SK-N-SH (cell line): ENCODE results near the gene PPIL1. TPM values are rescaled to one million over a fixed set of nuclear protein-coding genes. Genes with fewer than 3 reads are reported as not detected.

ENCODE experiments used
- CTCF ChIA-PET: fragments of 300-600, 350-600 bp; formaldehyde crosslinking; extraction: SDS; loops from one replicate; lab custom pipeline; 2021; lab: Yijun Ruan, JAX
- POLR2A ChIA-PET: fragments of 350-600 bp; sonication (Branson Sonifier 250); formaldehyde crosslinking; extraction: SDS; loops from one replicate; lab custom pipeline; 2020; ENCODE audit warnings: antibody characterized with exemption, inconsistent platforms; lab: Yijun Ruan, JAX
- DNase-seq: peaks from one replicate; pipeline ENCODE4 v3.0.0; 2012
- H2AFZ ChIP-seq: fragments of 200-600 bp; sonication (generic); 2 replicates; pipeline ENCODE4 v1.8.1; 2016; ENCODE audit warnings: antibody characterized with exemption, mild to moderate bottlenecking, low read depth
- H3F3A ChIP-seq: fragments of 200-600 bp; sonication (generic); replicated peaks from 2 replicates; pipeline ENCODE3; 2016; ENCODE audit warnings: antibody characterized with exemption, mild to moderate bottlenecking; ENCODE audit not compliant: insufficient read depth
- H3K27ac ChIP-seq, 2 experiments: fragments of 200-500 bp in 1 of 2; fragments of 200-600 bp in 1 of 2; sonication (Bioruptor generic) in 1 of 2; sonication (generic), shearing (Covaris generic) in 1 of 2; 2 replicates each; pipeline versions ENCODE4 v1.5.1 to v1.6.1; 2014 to 2016; ENCODE audit warnings: low read depth in 2 of 2, inconsistent platforms in 1 of 2, low read length in 1 of 2, mild to moderate bottlenecking in 1 of 2, mixed read lengths in 1 of 2
- H3K27me3 ChIP-seq: fragments of 200-600 bp; sonication (generic), shearing (Covaris generic); 2 replicates; pipeline ENCODE4 v1.6.1; 2016; ENCODE audit warnings: mixed run types; ENCODE audit not compliant: insufficient read depth
- H3K36me3 ChIP-seq, 2 experiments: fragments of 200-500 bp in 1 of 2; fragments of 200-600 bp in 1 of 2; sonication (Bioruptor generic) in 1 of 2; sonication (generic) in 1 of 2; replicated peaks in 1 of 2; 2 replicates each; pipeline versions ENCODE3 to v1.5.1; 2014 to 2016; ENCODE audit warnings: low read length in 1 of 2, mild to moderate bottlenecking in 1 of 2; ENCODE audit not compliant: insufficient read depth in 2 of 2, control insufficient read depth in 1 of 2
- H3K4me1 ChIP-seq, 2 experiments: fragments of 200-500 bp in 1 of 2; fragments of 200-600 bp in 1 of 2; sonication (Bioruptor generic) in 1 of 2; sonication (generic), shearing (Covaris generic) in 1 of 2; 2 replicates each; pipeline versions ENCODE4 v1.5.1 to v1.6.1; 2014 to 2016; ENCODE audit warnings: low read depth in 1 of 2, low read length in 1 of 2, mixed run types in 1 of 2; ENCODE audit not compliant: insufficient read depth in 2 of 2, control insufficient read depth in 1 of 2
- H3K4me2 ChIP-seq: fragments of 200-600 bp; sonication (generic), shearing (Covaris generic); 2 replicates; pipeline ENCODE4 v1.6.1; 2017; ENCODE audit warnings: mixed run types
- H3K4me3 ChIP-seq, 2 experiments: fragments of 200-500 bp in 1 of 2; fragments of 200-600 bp in 1 of 2; sonication (Bioruptor generic) in 1 of 2; sonication (generic), shearing (Covaris generic) in 1 of 2; 2 replicates each; pipeline versions ENCODE4 v1.5.1 to v1.8.1; 2014 to 2016; ENCODE audit warnings: low read depth in 2 of 2, inconsistent platforms in 1 of 2, low read length in 1 of 2, mild to moderate bottlenecking in 1 of 2, mixed read lengths in 1 of 2, moderate library complexity in 1 of 2
- H3K79me2 ChIP-seq: fragments of 200-600 bp; sonication (generic); 2 replicates; pipeline ENCODE4 v1.8.1; 2017; ENCODE audit warnings: mild to moderate bottlenecking; ENCODE audit not compliant: insufficient read depth
- H3K9ac ChIP-seq: fragments of 200-600 bp; sonication (generic); 2 replicates; pipeline ENCODE4 v1.6.1; 2017; ENCODE audit warnings: mixed run types
- H3K9me2 ChIP-seq: fragments of 200-600 bp; sonication (generic); 2 replicates; pipeline ENCODE4 v1.6.1; 2017; ENCODE audit warnings: mixed run types
- H3K9me3 ChIP-seq: fragments of 200-600 bp; sonication (generic); 2 replicates; pipeline ENCODE4 v1.6.1; 2017; ENCODE audit warnings: mixed run types, mild to moderate bottlenecking, moderate library complexity
- H4K20me1 ChIP-seq: fragments of 200-600 bp; sonication (generic); 2 replicates; pipeline ENCODE4 v1.6.1; 2017; ENCODE audit warnings: mild to moderate bottlenecking, mixed run types; ENCODE audit not compliant: insufficient read depth
- CHD2 ChIP-seq: fragments of 150-350 bp; IDR thresholded peaks from 2 replicates; pipeline ENCODE4 v1.6.1; 2018; ENCODE audit warnings: low read length; ENCODE audit not compliant: partially characterized antibody
- ELF1 ChIP-seq: IDR thresholded peaks from 2 replicates; pipeline ENCODE4 v1.4.0; 2012
- EZH2phosphoT487 ChIP-seq: fragments of 200-600 bp; sonication (generic); IDR thresholded peaks from 2 replicates; pipeline ENCODE4 v1.6.1; 2017; ENCODE audit warnings: low read depth, mixed run types, mild to moderate bottlenecking, antibody characterized with exemption, moderate library complexity, borderline replicate concordance
- GABPA ChIP-seq: IDR thresholded peaks from 2 replicates; pipeline ENCODE4 v1.4.0; 2012; ENCODE audit warnings: low read depth, mild to moderate bottlenecking
- GATA2 ChIP-seq: sonication (generic); formaldehyde crosslinking; IDR thresholded peaks from 2 replicates; pipeline ENCODE4 v1.5.0; 2020; ENCODE audit warnings: mild to moderate bottlenecking, missing genetic modification reagents
- JUND ChIP-seq: IDR thresholded peaks from 2 replicates; pipeline ENCODE4 v1.4.0; 2012
- NFIC ChIP-seq: IDR thresholded peaks from 2 replicates; pipeline ENCODE4 v1.4.0; 2012; ENCODE audit warnings: borderline replicate concordance
- NRF1 ChIP-seq: IDR thresholded peaks from 2 replicates; pipeline ENCODE4 v1.6.1; 2012; ENCODE audit warnings: low read depth, mild to moderate bottlenecking, low read length
- RAD21 ChIP-seq: IDR thresholded peaks from 2 replicates; pipeline ENCODE4 v1.6.1; 2012; ENCODE audit warnings: mild to moderate bottlenecking, low read length
- RFX5 ChIP-seq: IDR thresholded peaks from 2 replicates; pipeline ENCODE4 v1.6.1; 2012; ENCODE audit warnings: mild to moderate bottlenecking, improper control_type of control experiment, low read length
- WGBS: methylation state at CpG from one replicate; pipeline ENCODE4 v1.1.6; 2017; ENCODE audit warnings: low lambda C conversion rate; 5-methylcytosine and 5-hydroxymethylcytosine counted together
- polyA plus RNA-seq, 3 experiments: library from polyadenylated mRNA; depleted of rRNA; stranded (reverse); fragments of >200 nt; gene quantifications; 2 replicates each; pipeline ENCODE4 v1.2.3, GENCODE V29; 2012
- TF ChIP-seq, protein P1 (sequence below): fragments of 200-600 bp; sonication (generic); IDR thresholded peaks from 2 replicates; pipeline ENCODE4 v1.6.1; 2017; ENCODE audit warnings: antibody characterized with exemption, mild to moderate bottlenecking, moderate library complexity
- TF ChIP-seq, protein P2 (sequence below): fragments of 150-350 bp; IDR thresholded peaks from 2 replicates; pipeline ENCODE4 v1.6.1; 2016; ENCODE audit warnings: mild to moderate bottlenecking, low read depth, low read length

PPIL1 gene
- polyA plus RNA-seq, 1 of the 3 experiments (the other 2 are of a cell fraction), result 36.6 TPM

DNA sequence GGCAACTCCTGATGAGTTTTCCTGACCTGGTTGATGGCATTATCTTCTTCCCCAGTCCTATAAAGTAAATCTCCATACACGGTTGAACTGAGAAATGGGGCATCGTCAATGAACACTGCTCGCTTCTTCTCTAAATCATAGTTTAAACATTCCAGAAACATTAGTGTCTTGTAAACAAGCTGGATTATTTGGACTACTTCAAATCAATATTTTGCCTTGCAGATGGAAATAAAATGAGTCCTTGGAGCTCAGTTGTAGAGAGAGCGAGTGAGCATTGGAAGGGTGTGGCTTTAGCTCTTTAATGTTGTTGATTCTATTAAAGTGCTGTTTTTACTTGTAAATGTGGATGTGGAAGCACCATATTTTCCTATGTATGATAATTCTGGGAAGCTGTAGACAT lies 29.5 kb upstream of the PPIL1 start:
- Histone ChIP-seq H3F3A (no peaks in the 10 kb centered on the region), H3K4me2 (no peak overlapping the region), H3K36me3 (peaks cover 55 to 62% of the 10 kb centered on the region in 2 experiments), H3K79me2 (peaks cover 4% of the 10 kb centered on the region; the same call in 1 of the 2 replicates), H3K9me3 (no peaks in the 10 kb centered on the region), H3K9me2 (no peaks in the 10 kb centered on the region), H3K4me3 (no peak overlapping the region), H4K20me1 (no peaks in the 10 kb centered on the region), H3K4me1 (no peaks in the 10 kb centered on the region; a peak in 1 of 4 replicates), H2AFZ (no peak overlapping the region), H3K9ac (no peak overlapping the region), H3K27ac (no peak overlapping the region), H3K27me3 (no peaks in the 10 kb centered on the region)
- ChIA-PET POLR2A (no interaction called here), CTCF (interaction anchor here (1.8 to 3.6 kb wide), 3 partner anchors 18 to 138 kb away, joined by 6 to 13 read pairs (median 12); partner anchors contain the start of gene C6orf89)
- no peak for TF ChIP-seq NFIC
- no peak for TF ChIP-seq GABPA
- TF ChIP-seq NRF1, result no peak
- 94% methylated on average over 4 of the region's 4 CpGs for WGBS
- DNase-seq, result no peak

DNA sequence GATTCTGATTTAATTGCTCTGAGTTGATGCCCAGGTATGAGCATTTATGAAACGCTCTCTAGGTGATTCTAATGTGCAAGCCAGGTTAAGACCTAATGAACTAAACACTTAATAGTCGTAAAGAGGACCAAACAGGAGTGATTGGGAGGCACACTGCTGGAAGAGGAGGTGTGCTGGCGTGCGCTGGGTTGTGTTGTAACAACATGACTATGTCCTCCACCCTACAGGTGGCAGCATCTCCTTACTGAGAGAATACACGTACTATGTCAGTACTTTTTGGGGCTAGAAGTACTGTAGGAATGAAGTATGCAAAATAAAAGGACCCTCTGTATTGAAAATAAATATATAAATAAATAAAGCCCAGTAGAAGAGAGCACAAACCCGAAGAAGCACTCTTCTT lies 23.0 kb upstream of the PPIL1 start:
- Histone ChIP-seq H3K9ac (no peak overlapping the region), H3K4me2 (no peak overlapping the region), H3K4me3 (no peak overlapping the region), H3K27me3 (no peaks in the 10 kb centered on the region), H3K27ac (no peak overlapping the region), H2AFZ (no peak overlapping the region), H4K20me1 (no peaks in the 10 kb centered on the region), H3K9me3 (no peaks in the 10 kb centered on the region), H3K4me1 (no peaks in the 10 kb centered on the region), H3K9me2 (no peaks in the 10 kb centered on the region), H3K79me2 (peaks cover 19% of the 10 kb centered on the region), H3F3A (no peaks in the 10 kb centered on the region), H3K36me3 (peaks cover 30% of the 10 kb centered on the region in 2 experiments)
- DNase-seq, result peak; percentile 14
- no peak for TF ChIP-seq RFX5
- TF ChIP-seq JUND, result no peak
- no peak for TF ChIP-seq ELF1
- 0 out of 2 replicates have a peak, but pooled peaks have one; percentile 18 for TF ChIP-seq RAD21
- TF ChIP-seq, protein P1, sequence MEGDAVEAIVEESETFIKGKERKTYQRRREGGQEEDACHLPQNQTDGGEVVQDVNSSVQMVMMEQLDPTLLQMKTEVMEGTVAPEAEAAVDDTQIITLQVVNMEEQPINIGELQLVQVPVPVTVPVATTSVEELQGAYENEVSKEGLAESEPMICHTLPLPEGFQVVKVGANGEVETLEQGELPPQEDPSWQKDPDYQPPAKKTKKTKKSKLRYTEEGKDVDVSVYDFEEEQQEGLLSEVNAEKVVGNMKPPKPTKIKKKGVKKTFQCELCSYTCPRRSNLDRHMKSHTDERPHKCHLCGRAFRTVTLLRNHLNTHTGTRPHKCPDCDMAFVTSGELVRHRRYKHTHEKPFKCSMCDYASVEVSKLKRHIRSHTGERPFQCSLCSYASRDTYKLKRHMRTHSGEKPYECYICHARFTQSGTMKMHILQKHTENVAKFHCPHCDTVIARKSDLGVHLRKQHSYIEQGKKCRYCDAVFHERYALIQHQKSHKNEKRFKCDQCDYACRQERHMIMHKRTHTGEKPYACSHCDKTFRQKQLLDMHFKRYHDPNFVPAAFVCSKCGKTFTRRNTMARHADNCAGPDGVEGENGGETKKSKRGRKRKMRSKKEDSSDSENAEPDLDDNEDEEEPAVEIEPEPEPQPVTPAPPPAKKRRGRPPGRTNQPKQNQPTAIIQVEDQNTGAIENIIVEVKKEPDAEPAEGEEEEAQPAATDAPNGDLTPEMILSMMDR, result peak; percentile 40
- no peak for TF ChIP-seq CHD2
- TF ChIP-seq NFIC, result no peak
- no peak for TF ChIP-seq EZH2phosphoT487
- TF ChIP-seq, protein P2, sequence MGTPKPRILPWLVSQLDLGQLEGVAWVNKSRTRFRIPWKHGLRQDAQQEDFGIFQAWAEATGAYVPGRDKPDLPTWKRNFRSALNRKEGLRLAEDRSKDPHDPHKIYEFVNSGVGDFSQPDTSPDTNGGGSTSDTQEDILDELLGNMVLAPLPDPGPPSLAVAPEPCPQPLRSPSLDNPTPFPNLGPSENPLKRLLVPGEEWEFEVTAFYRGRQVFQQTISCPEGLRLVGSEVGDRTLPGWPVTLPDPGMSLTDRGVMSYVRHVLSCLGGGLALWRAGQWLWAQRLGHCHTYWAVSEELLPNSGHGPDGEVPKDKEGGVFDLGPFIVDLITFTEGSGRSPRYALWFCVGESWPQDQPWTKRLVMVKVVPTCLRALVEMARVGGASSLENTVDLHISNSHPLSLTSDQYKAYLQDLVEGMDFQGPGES, result no peak
- no peak for TF ChIP-seq GATA2
- POLR2A ChIA-PET, result no interaction called here
- CTCF ChIA-PET, result interaction anchor here (1.7 to 1.8 kb wide), 2 partner anchors 12 to 121 kb away, joined by 5 to 6 read pairs; partner anchors contain the start of gene C6orf89
- WGBS, result 86% methylated on average over 6 of the region's 6 CpGs
